SHP77 treated with DMSO at 0.1 percent for 48 hours (cell line): Measurements from ENCODE around the gene GJB1.
"Not testable (repeated sequence)": the region's sequence is repeated elsewhere in the genome, so short reads cannot be mapped to it uniquely, and the experiment has no call there.

Experiments used
- DNase-seq: peaks from one replicate; lab custom pipeline; 2025; lab: John Stamatoyannopoulos, UW

Gene GJB1

DNA sequence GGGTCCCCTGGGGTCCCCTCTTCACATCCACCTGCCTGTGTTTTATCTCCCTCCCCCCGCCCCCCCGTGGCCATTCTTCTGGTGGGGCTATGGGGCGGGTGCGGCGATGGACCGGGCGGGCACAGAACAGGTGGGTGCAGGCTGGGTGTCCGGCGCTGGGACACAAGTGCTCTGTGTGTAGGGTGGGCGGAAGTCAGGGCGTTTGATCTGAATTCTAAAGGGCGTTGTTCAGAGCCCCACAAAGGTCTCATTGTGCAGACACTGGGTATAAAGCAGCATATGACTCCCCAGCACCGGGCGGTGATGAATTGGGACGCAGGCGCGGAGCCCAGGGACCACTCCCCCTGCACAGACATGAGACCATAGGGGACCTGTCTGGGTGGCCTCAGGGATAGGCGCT, at the start of gene GJB1:
GJB1 (plus strand) TSS at position 296 of the 400 bp plus-strand sequence. CDS start 484 bp downstream, outside the sequence.
- no peak for DNase-seq

DNA sequence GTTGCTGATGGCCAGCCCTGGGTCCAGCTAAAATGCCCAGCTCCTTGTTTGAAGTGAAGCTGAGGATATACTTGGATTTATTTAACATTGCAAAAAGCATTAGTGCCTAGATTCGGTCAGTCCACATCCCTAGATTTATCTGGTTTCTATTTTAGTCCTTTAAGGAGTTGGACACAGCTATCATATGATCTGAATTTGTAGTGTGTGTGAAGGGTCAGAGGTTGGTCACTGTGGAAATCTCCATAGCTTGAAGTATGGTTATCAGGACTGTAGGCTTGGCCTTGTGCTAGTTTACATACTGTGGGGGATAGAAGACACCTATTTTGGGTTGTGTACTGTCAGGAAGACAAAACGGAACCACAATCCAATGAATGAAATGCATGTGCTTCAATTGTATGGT, 49.6 kb upstream of the GJB1 start:
- DNase-seq: no peak

DNA sequence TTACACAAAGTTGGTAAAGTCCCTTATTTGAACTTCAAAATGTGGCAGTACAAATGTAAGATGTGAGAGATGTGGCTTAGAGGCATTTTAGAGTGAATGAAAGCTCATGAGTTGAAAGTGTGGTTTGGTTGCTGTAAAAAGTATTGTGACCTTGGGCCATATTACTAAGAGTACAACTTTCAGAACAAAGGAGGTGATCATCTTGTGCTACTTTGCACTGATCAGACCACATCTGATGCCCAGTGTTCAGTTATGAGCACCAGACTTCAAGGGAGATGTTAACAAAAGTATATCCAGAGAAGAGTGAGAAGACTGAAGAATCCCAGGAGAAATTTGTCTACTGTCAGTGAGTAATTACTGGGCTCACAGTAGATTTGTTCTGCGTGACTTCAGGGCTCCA, 48.2 kb upstream of the GJB1 start:
- DNase-seq: no peak

DNA sequence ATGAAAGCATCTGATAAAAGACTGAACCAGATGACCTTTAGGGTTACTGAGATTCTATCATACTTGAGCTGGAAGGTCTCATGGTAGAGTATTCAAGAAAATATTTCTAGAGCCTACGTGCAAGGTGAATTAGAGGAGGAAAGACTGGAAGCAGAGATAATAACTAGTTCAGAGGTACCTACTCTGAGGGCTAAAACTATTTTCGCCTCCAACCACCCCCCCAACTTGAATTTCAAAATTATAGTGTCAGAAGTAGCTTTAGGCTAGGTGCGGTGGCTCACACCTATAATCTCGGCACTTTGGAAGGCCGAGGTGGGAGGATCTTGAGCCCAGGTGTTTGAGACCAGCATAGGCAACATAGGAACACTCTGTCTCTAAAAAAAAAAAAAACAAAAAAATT, 47.5 kb upstream of the GJB1 start:
- DNase-seq: no peak

DNA sequence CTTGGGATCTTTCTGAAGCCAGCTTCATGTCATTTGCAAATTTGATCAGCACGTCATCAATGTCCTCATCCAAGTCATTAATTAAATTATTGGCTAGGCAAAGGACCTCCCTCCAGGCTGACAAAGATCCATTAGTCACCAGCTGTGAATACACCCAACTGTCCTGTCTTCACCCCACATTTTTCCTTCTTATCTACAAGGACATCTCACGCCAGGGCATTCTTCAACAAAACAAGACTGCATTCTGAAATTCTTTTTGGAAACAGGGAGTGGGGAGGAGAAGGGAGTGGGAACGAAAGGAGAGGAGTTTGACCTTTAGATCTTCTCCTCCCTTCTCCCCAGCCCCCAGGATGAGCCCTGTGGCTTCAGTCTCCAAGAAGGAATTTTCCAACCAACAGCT, 45.7 kb upstream of the GJB1 start:
- DNase-seq: no peak

DNA sequence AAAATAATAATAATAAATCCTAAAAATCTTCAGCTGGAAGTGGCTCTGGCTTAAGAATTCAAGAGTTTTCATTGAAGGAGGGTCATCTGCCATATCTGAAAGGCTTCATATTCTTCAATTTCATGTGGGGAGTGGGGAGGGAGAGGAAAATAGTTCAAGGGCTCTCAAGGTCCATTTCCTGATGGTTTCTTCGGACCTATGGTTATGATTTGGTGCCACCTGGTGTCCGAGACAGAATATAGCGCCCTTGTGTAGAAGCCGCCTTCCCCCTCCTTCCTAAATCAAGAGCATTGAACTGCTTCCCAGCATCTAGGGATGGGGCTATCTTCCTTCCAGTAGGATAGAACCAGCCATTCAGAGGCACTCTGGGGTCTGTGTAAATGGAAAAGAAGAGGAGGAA, 44.1 kb upstream of the GJB1 start:
- DNase-seq: peak; percentile 8

DNA sequence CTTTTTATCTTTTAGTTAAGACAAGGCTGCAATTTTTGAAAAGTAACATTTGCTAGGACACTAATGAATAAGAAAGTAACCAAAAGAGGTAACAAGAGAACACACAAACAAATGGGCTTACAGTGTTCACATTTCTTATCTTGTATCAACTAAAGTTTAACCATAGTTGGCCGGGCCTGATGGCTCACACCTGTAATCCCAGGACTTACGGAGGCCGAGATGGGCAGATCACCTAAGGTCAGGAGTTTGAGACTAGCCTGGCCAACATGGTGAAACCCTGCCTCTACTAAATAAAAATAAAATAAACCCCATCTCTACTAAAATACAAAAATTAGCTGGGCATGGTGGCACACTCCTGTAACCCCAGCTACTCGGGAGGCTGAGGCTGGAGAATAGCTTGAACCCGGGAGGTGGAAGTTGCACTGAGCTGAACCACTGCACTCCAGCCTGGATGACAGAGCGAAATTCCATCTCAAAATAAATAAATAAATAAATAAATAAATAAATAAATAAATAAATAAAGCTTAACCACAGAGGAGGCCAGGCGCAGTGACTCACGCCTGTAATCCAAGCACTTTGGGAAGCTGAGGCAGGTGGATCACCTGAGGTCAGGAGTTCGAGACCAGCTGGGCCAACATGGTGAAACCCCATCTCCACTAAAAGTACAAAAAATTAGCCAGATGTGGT, 42.3 kb upstream of the GJB1 start:
- not testable (repeated sequence) for DNase-seq

DNA sequence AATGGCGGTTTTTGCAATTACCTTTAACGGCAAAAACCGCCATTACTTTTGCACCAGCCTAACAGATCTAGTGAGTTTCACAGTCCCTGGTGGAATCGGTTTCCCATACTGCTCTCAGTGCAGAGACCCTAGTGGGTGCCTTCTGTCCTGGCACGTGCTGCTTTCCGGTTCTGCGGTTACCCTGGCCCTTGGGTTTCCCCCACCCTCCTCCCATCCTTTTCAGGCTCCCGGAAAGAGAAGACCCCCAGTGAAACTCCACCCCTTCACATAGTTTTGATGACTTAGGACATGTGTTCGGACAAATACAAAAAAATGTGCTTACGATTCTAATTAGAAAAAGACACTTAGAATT, 41.5 kb upstream of the GJB1 start:
- no peak for DNase-seq

DNA sequence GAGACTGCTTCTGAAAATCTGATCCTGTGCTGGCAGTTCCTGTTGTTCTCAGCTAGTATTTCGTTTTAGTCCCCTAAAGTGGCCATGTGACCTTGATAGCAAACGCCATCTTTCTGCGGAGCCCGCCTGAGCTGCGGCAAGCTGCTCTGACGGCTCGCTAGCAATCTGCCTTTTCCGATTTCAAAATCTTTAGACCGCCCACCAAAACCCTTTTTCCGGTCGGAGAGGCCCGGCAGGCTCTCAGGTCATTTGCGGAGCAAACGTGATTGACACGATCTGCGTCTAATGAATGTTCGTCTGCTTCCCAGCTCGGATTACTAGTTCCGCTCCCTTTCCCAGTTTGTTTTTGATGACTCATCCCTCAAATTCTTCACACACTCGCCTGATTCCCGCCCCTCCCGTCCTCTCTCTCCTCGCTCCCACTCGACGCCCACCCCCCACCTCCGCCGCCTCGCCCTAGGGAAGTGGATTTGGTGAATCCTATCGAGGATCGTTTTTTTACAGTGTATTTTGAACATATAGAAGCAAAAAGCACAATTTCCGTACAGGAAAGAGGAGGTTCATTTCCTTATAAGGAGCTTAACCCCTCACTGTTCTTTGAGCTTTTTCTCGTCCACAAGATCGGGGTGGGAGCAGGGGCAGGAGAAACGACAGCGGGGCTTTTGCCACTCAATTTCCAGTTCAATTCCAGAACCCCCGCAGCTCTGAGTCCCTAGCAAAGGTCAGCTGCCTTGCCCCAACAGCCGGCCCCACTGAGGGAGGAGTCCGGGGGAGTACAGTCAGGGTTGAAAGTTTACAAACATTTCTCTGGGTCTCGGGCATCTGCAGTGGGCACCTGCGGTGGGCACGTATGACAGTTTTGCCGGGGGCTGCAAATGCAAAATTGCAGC, 40.9 kb upstream of the GJB1 start:
- peak; percentile 89 for DNase-seq

DNA sequence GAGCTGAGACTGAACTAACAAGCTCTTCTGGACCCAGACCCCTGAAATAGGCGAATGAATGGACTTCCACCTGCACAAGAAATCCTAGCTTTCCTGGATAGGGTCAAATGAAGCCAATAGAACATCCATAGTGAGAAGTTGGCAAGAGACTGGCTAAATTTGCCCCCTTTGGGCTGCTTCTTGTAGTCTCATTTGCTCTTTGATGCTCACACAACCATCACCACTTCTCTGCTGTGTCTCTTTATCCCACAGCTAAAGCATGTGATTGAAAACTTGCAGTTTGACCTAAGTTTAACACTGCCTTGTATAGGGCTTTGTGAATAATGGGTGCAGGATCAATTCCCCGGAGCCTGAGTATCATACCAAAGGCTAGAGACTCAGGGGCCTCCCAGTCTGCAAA, 40.2 kb upstream of the GJB1 start:
- DNase-seq: no peak

DNA sequence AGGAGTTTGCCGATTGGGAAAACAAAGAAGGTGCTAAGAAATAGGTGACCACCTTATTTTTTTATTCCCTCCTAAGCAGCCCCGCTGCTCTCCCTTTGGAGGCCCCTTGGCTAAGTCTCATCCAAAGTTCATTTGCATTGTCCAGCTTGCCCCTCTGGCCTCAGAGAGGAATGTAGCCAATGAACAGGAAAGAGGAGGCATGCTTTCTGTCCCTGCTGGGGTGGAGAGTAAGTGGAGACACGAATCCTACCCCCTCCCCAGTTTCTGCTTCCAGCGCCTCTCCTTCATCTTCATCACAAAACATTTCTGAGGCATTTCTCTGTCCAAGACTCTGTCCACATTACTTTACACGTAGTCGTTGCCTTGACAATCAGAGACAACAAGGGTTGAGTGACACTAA, 39.7 kb upstream of the GJB1 start:
- DNase-seq: no peak

DNA sequence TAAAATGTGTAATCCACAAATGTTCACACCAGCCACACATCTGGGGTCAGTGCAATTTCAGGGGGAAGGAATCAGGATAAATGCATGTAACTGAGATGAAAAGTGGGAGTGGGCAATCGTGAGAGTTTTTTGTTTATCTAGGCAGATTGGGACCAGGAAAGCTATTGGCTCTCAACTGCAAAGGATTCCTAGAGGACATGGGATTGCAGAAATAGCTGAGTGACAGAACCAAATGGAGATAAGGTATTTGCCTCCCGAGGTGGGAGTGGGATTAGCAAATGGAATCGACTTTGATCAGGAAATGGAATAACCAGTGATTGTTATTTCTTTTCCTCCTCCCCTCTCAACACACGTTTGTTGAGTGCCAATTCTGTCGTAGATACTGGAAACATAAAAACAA, 38.9 kb upstream of the GJB1 start:
- DNase-seq: no peak

DNA sequence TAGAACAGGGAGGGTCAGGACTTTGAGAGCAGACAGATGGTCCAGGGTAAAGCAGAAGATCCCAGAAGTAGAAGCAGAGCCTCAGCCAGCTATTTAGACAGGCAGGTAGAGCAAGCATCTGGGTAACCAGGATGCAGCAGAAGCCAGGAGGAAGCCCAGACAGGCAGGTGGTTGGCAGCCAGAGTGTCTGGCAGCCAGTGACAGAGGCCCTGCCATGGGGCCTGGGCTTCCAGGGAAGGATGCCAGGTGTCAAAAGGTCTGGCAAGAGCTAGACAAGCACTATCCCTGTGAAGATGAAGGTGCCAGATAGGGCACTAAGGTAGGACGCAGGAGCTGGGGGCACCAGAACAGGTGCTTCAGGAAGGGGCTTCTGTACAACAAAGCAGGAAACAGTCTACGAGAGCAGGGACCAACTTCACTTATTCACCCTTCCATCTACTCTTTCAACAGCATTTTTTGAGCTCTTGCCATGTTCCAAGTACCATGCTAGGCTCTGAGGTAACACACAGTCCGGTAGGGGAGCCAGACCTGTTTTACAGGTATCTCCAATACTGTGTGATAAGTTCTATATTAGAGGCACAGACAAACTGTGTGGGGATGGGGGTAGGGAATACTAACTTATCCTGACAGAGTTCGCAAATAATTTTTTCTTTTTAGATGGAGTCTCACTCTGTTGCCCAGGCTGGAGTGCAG, 38.1 kb upstream of the GJB1 start:
- peak; percentile 8 for DNase-seq

DNA sequence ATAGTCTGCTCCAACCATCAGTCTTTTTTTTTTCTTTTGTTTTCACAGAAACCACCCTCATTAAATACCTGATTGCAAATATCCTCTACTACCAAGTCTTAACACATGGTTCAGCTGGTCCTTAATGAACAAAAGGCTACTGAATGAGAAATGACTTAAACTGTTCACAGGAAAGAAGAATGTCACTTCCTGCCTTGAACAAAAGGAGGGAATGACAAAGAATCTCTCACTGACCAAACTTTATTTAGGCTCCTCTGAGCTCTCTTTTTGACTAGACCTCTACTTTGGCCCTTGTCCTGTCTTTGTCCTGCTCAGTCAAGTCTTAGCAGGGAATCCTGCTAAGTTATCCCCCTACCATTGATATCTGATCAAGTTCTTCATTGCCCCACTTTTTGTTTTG, 31.8 kb upstream of the GJB1 start:
- no peak for DNase-seq

DNA sequence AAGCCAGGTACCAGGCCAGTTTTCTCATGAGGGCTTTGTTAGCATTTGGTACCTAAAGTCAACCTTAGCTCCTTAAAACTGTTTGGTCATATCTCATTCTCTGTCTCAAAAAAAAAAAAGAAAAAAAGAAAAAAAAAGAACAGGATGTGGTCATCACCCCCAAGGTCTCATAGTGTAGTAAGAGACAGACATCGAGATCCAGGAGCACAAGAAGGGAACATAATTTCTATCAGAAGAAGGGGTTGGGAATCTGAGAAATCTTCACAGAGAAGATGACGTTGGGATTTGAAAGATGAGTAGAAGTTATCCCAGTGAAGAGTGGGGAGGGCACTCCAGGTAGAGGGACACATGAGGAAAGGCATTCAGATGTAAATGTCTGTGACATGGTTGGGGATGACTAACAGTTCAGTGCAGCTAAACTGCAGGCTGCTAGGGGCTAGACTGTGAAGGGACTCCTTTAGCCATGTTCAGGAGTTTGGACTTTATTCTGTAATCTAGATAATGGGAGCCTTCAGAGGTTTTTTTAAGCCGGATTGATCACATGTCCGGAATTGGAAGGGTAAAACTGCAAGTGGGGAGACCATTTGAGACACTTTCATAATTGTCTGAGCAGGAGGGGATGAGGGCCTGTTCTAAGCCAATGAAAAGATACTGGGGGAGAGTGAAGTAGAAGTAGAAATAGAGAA, 26.9 kb upstream of the GJB1 start:
- no peak for DNase-seq

DNA sequence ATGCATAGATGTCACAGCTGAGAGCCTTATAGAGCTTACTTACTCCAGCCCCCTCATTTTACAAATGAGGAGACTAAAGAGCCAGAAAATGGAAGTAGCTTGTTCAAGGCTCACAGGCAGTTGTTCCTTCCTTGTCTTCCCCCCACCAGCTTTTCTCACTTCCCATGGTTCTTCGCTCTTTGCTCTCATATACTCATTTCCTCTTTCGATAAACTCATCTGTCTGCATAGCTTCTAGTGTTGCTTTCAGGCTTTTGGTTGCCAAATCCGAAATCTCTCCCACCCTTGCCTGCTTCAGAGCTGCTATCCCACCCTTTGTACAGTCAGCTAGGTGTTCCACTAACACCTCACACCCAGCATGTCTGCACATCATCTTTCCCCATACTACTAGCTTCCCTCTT, 25.0 kb upstream of the GJB1 start:
- no peak for DNase-seq

DNA sequence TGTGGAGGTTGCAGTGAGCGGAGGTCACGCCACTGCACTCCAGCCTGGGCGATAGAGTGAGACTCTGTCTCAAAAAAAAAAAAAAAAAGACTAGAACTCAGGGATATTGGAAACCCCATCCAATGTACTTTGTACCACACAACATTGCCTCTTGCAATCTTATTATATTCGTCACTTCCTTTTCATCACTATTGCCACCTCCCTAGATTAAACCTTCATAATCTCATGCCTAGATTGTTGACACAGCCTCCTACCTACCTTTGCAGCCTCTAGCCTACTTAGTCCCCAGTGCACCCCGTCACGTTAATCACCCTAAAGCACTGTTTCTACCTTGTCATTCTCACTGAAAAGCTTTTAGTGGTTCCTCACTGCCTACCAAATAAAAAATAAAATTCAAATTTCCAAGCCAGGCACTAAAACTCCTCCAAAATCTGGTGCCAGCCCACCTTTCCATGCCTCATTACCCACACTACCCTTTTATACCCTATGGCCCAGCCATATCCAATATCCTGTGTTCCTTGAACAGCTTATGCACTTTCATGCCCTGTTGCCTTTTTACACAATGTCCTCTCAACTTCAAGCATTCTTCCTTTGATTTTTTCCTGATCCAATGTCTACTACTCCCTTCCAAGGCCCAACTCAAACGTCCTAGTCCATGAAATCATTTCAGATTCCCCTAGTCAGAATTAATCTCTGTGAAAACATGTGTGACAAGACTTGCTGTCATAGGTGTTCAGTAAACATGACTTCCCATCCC, 23.6 kb upstream of the GJB1 start:
- no peak for DNase-seq

DNA sequence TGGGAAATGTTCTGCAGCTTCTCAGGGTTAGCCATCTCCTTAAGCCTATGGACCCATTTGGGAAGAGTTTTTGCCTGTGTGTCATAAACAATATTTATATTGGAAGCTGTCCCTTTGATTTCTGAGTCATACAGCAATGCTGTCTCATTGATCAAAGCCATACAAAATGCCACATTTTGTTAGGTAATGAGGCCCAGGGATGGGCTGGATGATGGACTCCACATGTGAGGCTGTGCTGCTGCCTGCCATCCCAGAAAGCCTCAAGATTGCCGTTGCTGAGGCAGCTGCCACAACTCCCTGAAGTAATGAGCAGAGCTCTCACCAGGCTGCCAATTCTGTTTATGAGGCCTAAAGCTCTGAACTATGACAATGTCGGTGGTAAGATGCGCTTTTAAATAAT, 12.2 kb upstream of the GJB1 start:
- DNase-seq: no peak

DNA sequence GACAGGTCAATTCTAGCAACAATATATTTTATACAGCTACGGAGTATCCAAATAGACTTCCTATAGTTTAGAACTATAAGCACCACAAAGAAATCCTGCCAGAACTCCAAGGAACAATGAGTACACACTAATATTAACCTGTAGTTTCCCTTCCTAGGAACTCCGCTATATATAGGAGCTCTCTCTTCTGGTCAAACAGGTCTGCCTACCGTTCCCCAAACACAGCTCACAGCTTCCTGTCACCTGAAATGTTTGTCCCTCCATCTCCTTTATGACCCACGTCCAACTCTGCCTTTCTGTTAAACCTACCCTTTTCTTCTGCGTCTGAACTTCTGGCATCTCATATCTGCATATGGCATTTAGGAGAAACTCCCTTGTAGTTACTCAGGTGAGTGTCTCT, 10.5 kb upstream of the GJB1 start:
- DNase-seq: no peak

DNA sequence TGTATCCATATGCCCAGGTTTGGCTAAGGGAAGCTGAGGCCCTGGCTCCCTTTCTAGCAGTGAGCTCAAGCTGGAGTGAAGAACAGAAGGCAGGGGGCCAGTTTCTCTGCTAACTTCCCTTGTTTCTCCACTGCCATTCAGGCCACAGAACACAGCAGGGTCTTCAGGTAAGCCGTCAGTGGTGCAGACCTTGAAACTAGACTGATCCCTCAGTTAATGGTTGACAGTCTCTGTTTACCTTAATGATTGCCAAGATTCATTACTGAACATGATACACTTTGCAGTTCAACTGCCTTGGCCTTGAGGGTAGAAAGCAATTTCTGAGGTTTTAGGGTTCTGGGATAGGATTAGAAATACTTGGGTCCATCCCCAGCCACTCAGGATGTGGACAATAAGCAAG, 8.9 kb upstream of the GJB1 start:
- no peak for DNase-seq

DNA sequence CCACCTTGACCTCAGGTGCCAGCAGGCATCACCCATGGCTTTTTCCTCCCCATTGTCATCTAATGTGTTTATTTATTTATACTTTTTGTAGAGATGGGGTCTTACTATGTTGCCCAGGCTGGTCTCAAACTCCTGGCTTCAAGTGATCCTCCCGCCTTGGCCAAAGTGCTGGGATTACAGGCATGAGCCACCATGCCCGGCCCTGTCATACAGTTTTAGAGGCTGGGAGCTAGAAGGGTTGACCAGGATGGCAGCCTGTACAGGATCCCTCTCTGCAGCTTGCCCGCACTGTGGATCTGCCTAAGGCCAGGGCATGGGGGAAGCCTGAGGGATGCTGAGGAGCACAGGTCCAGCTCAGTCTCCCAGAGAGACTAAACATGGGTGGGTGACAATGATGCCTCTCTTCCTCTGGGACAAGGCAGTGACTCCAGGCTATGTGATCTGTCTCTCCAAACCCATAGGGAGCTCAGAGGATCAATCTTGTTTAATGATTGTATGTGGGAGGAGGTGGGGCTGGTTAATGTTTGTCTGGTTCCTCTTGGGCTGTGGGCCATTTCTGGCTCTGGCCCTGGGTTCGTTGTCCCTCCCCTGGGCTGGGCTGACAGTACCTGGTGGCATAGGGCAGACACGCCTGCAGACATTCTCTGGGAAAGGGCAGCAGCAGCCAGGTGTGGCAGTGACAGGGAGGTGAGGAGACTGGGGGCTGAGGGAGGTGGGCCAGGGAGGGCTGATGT, 8.3 kb upstream of the GJB1 start:
- no peak for DNase-seq
